Lower lobe of right lung (tissue), 2 donors: ENCODE measurements around the gene RGL1. TPM values are rescaled to one million over a fixed set of nuclear protein-coding genes. Genes with fewer than 3 reads are reported as not detected.

Experiments used
- ATAC-seq, 2 donors: fragments of 200-7000 bp; cut with Tn5 transposase; one replicate each; pipeline ENCODE4 v1.9.1; 2020 to 2022; ENCODE audit warnings: mild to moderate bottlenecking in 2 of 2, moderate library complexity in 2 of 2
- DNase-seq: peaks from one replicate; pipeline ENCODE4 v3.0.0-alpha.2; 2020
- H3K27ac ChIP-seq: fragments of 200-600 bp; one replicate; pipeline ENCODE4 v1.8.0; 2022
- H3K27me3 ChIP-seq: fragments of 200-600 bp; one replicate; pipeline ENCODE4 v1.8.0; 2022; ENCODE audit warnings: low read depth
- H3K36me3 ChIP-seq: fragments of 200-600 bp; one replicate; pipeline ENCODE4 v1.8.0; 2022; ENCODE audit warnings: mild to moderate bottlenecking
- H3K4me1 ChIP-seq: fragments of 200-600 bp; one replicate; pipeline ENCODE4 v1.8.0; 2022
- H3K4me3 ChIP-seq: fragments of 200-600 bp; one replicate; pipeline ENCODE4 v1.8.0; 2022; ENCODE audit warnings: mild to moderate bottlenecking
- H3K9me3 ChIP-seq: fragments of 200-600 bp; one replicate; pipeline ENCODE4 v1.8.0; 2022
- CTCF ChIP-seq: fragments of 200-600 bp; IDR thresholded peaks from one replicate; pipeline ENCODE4 v1.8.0; 2022; ENCODE audit warnings: antibody characterized with exemption, mild to moderate bottlenecking
- intact Hi-C: fragments of 100-400 bp; cut with DNase I; formaldehyde crosslinking; loops from one replicate; pipeline ENCODE4 v1.11.0; 2022
- total RNA-seq: library from RNA; stranded (reverse); fragmentation: NEBNext Ultra II Directional; extraction: Animal tissue kit (Norgen Biotek cat#: 25700); gene quantifications from one replicate; pipeline ENCODE4 v1.2.1, GENCODE V29; 2021
- donor health status: DM: no; HTN: yes; CAD: no; lungs with severe emphysema.

RGL1 gene
- total RNA-seq, 1 donor from 2014 or later, result 37.6 TPM

DNA sequence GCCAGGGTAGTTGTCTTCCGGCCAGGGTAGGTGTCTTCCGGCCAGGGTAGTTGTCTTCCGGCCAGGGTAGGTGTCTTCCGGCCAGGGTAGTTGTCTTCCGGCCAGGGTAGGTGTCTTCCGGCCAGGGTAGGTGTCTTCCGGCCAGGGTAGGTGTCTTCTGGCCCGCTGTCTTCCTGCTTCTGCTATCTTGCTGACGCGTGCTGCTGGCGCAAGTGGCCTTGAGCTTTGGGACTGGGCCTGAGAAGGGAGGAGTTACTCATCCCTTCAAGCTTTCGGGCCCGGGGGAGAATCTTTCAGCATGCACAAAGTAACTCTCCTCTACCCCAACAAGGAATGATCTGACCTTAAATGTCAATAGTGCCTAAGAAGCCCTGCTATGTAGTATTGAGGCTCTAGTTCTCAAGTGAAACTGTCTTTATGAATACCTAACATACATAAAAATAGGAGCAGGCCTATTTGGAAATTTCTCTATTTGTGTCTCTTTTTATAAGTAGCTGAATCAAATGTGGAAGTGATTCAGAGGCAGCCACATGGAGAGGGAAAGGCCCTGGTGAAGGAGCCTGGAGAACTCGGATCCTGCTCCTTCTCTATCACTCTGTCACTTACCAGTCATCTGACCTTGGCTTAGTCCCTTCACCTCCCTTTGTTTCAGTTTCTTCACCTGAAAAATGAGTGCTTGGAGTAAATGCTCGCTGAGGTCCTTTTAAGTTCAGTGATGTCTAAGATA, 65.6 kb downstream of the RGL1 start:
- H3K4me1 ChIP-seq, result peaks cover 47% of the 10 kb centered on the region
- H3K4me3 ChIP-seq, result no peak overlapping the region
- no peaks in the 10 kb centered on the region for H3K9me3 ChIP-seq
- peaks cover 11% of the 10 kb centered on the region for H3K36me3 ChIP-seq
- H3K27ac ChIP-seq, result peak overlapping the region; percentile 53
- DNase-seq (no peak), ATAC-seq (peak in 1 of 2 donors; percentile 43)
- intact Hi-C loops, result no loop called here
- no peak for TF ChIP-seq CTCF
- H3K27me3 ChIP-seq, result no peaks in the 10 kb centered on the region

- intact Hi-C loops, result no loop called here
- DNase-seq, result no peak
- TF ChIP-seq CTCF, result no peak
Observed at GRCh38 chr1:183871142-183871541, 66.2 kb downstream of the RGL1 start.

GRCh38 chr1:183871601-183872000, 66.7 kb downstream of the RGL1 start:
- Histone ChIP-seq H3K4me3 (no peak overlapping the region), H3K9me3 (no peaks in the 10 kb centered on the region), H3K36me3 (peaks cover 5% of the 10 kb centered on the region), H3K27me3 (no peaks in the 10 kb centered on the region), H3K4me1 (peaks cover 58% of the 10 kb centered on the region), H3K27ac (peak overlapping the region; percentile 59)
- no peak for TF ChIP-seq CTCF
- no peak for DNase-seq
- intact Hi-C loops, result no loop called here
- no peak for ATAC-seq

More at GRCh38 chr1:183871142-183871541, 66.2 kb downstream of the RGL1 start:
- Histone ChIP-seq H3K27ac (peak overlapping the region; percentile 53), H3K4me3 (no peak overlapping the region), H3K27me3 (no peaks in the 10 kb centered on the region), H3K9me3 (no peaks in the 10 kb centered on the region), H3K4me1 (peaks cover 53% of the 10 kb centered on the region), H3K36me3 (peaks cover 10% of the 10 kb centered on the region)
- ATAC-seq, result peak in 1 of 2 donors; percentile 40

DNA sequence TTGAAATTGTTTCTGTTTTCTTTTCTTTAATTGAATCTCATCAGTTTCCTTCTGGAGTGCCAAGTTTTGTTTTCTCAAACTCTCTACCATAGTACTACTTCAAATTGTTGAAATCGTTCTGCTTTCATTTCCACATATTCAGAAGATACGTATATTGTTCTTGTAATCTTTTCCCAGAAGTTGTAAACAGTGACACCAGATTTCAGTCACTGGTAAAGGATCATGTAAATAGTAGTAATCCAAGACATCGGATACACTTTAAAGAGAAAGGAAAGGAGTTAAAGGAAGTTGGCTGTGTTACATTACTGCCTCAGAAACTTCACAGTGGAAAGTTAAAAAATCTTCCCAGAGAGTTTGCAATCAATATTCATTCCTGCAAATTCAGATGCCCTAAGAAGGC, 67.5 kb downstream of the RGL1 start:
- Histone ChIP-seq H3K27me3 (no peaks in the 10 kb centered on the region), H3K9me3 (no peaks in the 10 kb centered on the region), H3K27ac (peak overlapping the region; percentile 59), H3K4me1 (peaks cover 66% of the 10 kb centered on the region), H3K36me3 (no peaks in the 10 kb centered on the region), H3K4me3 (no peak overlapping the region)
- peak; percentile 49 to 62 for ATAC-seq
- intact Hi-C loops, result no loop called here
- no peak for DNase-seq
- no peak for TF ChIP-seq CTCF

- H3K36me3 ChIP-seq, result no peaks in the 10 kb centered on the region
- no peak overlapping the region for H3K4me3 ChIP-seq
- no peak for TF ChIP-seq CTCF
- no peaks in the 10 kb centered on the region for H3K9me3 ChIP-seq
- DNase-seq (no peak), ATAC-seq (peak; percentile 22 to 30)
- intact Hi-C loops, result no loop called here
- H3K4me1 ChIP-seq, result peaks cover 74% of the 10 kb centered on the region
- H3K27me3 ChIP-seq, result no peaks in the 10 kb centered on the region
- H3K27ac ChIP-seq, result peak overlapping the region; percentile 59
Observed at GRCh38 chr1:183873642-183874041, 68.7 kb downstream of the RGL1 start.
